ENCODE measurements around the gene JKAMP.

JKAMP gene

GRCh38 chr14:59543873-59544272 is 59.6 kb downstream of the JKAMP start:
- no peak for DNase-seq

- no peak for DNase-seq
Measured at GRCh38 chr14:59547310-59547709, 63.0 kb downstream of the JKAMP start.
